GM12872 (cell line): ENCODE results near the gene AGR2.

ENCODE experiments used
- TF ChIP-seq, protein P1 (sequence below): IDR thresholded peaks from 3 replicates; pipeline ENCODE4 v1.5.1; 2011; ENCODE audit warnings: low read depth, mild to moderate bottlenecking, low read length, moderate library complexity; ENCODE audit not compliant: insufficient read depth

The AGR2 gene

DNA sequence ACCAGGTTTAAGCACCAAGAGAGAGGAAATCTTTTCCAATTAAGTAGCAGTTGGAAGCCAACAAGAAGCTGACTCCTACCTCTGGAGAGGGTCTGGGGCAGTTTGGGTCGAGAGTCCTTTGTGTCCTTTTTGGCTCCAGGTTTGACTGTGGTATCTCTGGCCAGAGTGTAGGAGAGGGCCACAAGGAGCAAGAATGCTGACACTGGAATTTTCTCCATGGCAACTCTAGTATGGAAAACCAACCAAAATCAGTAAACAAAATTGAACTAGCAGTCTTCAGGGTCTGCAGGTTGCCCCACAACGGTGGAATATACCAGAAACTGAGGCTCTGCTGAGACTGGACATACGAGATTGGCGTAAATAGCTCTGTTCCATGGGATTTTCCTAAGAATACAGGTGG is 3.2 kb downstream of the AGR2 start:
- TF ChIP-seq, protein P1, sequence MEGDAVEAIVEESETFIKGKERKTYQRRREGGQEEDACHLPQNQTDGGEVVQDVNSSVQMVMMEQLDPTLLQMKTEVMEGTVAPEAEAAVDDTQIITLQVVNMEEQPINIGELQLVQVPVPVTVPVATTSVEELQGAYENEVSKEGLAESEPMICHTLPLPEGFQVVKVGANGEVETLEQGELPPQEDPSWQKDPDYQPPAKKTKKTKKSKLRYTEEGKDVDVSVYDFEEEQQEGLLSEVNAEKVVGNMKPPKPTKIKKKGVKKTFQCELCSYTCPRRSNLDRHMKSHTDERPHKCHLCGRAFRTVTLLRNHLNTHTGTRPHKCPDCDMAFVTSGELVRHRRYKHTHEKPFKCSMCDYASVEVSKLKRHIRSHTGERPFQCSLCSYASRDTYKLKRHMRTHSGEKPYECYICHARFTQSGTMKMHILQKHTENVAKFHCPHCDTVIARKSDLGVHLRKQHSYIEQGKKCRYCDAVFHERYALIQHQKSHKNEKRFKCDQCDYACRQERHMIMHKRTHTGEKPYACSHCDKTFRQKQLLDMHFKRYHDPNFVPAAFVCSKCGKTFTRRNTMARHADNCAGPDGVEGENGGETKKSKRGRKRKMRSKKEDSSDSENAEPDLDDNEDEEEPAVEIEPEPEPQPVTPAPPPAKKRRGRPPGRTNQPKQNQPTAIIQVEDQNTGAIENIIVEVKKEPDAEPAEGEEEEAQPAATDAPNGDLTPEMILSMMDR, result no peak

DNA sequence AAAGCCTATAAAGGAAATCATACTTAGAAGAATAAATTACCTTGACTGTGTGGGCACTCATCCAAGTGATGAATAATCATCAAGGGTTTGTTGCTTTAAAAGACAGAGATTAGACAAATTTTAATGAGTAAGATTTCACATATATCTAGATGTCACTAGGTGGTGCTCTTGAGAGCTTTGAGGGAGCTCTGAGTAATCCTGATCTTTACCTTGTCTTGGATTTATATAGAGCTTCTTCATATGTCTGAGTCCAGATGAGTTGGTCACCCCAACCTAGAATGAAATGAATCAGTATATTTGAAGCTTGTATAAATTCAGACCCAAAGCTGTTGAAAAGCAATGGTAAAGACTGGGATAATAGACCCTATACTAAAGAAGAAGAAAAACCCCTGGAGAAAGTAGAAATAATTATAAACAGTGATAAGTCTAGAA is 3.7 kb downstream of the AGR2 start:
- TF ChIP-seq, protein P1, result peak; percentile 52

DNA sequence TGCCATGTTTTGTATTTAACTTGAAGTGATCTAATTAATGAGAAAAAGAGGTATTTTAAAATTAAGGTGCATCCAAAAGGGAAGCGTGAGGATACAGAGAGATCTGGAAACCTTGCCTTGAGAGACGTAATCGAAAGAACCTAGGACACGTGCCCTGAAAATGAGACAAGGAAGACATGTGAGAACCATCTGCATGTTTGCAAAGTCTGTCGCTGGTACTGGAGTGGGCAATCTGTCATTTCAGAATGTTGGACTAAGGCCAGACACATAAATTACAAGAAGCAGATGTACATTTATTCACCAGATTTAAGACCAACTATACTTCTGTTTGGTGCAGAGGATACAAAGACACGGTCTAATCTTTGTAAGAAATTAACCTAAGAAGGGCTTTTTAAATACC is 9.2 kb downstream of the AGR2 start:
- TF ChIP-seq, protein P1, result no peak

DNA sequence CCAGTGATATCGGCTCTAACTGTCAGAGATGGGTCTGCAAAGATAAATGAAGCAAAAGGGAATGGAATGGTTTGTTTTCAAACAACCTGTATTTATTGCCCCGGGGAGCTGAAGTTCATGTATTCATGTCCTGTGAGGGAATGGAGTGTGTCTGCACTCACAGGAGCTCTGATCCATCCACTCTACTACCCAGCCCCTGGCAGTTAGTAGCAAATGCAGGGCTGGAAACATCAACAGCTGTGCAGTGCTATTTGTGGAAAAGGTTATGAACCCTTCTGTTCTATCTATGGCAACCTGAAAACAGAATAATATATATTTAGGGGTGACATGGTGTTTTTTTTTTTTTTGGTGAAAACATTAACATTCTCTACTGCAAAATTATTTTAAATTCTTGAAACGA is 9.8 kb downstream of the AGR2 start:
- TF ChIP-seq, protein P1, result no peak

GRCh38 chr7:16791905-16792698 is 12.7 kb downstream of the AGR2 start:
- TF ChIP-seq, protein P1, result no peak

DNA sequence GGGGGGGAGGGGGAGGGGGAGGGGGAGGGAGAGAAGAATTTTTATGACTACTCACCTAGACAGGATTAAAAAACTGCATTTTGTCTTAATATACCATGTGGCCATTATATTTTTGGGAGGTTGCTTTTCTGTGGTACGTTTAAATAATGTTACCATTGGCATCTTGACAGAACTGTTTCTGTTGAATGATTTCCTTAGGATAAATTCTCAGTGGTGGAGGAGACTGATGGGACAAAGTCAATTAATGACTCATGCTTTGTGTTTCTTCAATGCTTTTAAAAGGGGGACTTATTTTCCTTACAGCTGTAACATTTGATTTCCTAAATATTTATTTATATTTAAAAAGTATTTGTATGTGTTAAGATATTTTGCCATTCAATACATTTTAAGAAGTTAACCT is 13.7 kb downstream of the AGR2 start:
- TF ChIP-seq, protein P1, result no peak

GRCh38 chr7:16787127-16787526 is 17.7 kb downstream of the AGR2 start:
- TF ChIP-seq, protein P1, result no peak
